Measurements from ENCODE around the gene WNT10A. TPM values are rescaled to one million over a fixed set of nuclear protein-coding genes. Genes with fewer than 3 reads are reported as not detected.

Gene WNT10A
- total and polyA plus RNA-seq, 9 of the 15 experiments (the other 6 are each of a cell fraction or from before 2014, with no cell fraction given) = not detected

- Histone ChIP-seq H4K20me1 (replicated peaks; ENCODE audit: control insufficient read depth, insufficient read depth, low read length) (0 out of 2 replicates have a peak, but pooled peaks cover 5% of the 10 kb centered on the region), H3K9me1 (ENCODE audit: control insufficient read depth, insufficient read depth, low read length) (no peaks in the 10 kb centered on the region), H3K4me3 (no peak overlapping the region), H3K79me2 (ENCODE audit: control insufficient read depth, insufficient read depth, low read length) (no peaks in the 10 kb centered on the region), H3K9me3 (replicated peaks; ENCODE audit: control insufficient read depth, insufficient read depth, low read depth, low read length) (no peaks in the 10 kb centered on the region), H3K36me3 (ENCODE audit: control insufficient read depth, insufficient read depth, low read length) (no peaks in the 10 kb centered on the region), H3K4me2 (ENCODE audit: insufficient read depth, low read length) (no peak overlapping the region), H3K4me1 (replicated peaks in 1 of 2; ENCODE audit: control insufficient read depth in 2 of 2, insufficient read depth in 2 of 2, low read length in 2 of 2) (peaks cover 0 to 33% of the 10 kb centered on the region in 2 experiments; a peak in 2 of 5 replicates), H3K27me3 (ENCODE audit: control insufficient read depth in 2 of 2, insufficient read depth in 2 of 2, low read length in 2 of 2) (peaks cover 2 to 48% of the 10 kb centered on the region in 2 experiments; a peak in 4 of 5 replicates), H2AFZ (ENCODE audit: low read depth, low read length) (no peak overlapping the region), H3K27ac (ENCODE audit: extremely low read depth, low read depth, low read length) (no peak overlapping the region), H3K9ac (ENCODE audit: insufficient read depth in 1 of 2, low read depth in 2 of 2, low read length in 2 of 2) (no peak overlapping the region)
- FAIRE-seq (no peak), ATAC-seq (no peak), DNase-seq (ENCODE audit: extremely low read depth in 1 of 4, low spot score in 3 of 4) (no peak)
- in situ Hi-C loops (cut with MboI) (no loop called here), intact Hi-C loops (cut with micrococcal nuclease) (no loop called here)
- TF ChIP-seq NFIC (IDR thresholded peaks at IDR 0.05) (no peak), NR2C2 (CRISPR knock-in tag; IDR thresholded peaks at IDR 0.05) (no peak), NR2C2 (tag; IDR thresholded peaks at IDR 0.05) (peak; percentile 44; the same call in 1 of the 2 replicates)
- ChIA-PET CTCF (ENCODE audit: low intra/inter-chr PET ratio) (interaction anchor here (0.7 kb wide), 2 partner anchors 223 to 224 kb away, joined by 3 read pairs; partner anchors contain the start of gene STK36), POLR2A (no interaction called here)
- BruUV-seq (replicated peaks) = no TSS peak
- 1% methylated on average over 8 of the region's 8 CpGs for WGBS (ENCODE audit: insufficient coverage, low coverage, missing lambda C conversion rate)
Observed at GRCh38 chr2:218895759-218896500, 15.3 kb downstream of the WNT10A start.

All from K562 (cell line).